22Rv1 (cell line): Measurements from ENCODE around the gene CST7.

Experiments
- CTCF ChIP-seq: fragments of 450-650 bp; IDR thresholded peaks from 2 replicates; pipeline ENCODE4 v1.5.1; 2017; ENCODE audit warnings: mild to moderate bottlenecking
- ZFX ChIP-seq: fragments of 450-650 bp; IDR thresholded peaks from 2 replicates; pipeline ENCODE4 v1.6.1; 2017; ENCODE audit warnings: antibody characterized with exemption, borderline replicate concordance

- no peak for TF ChIP-seq CTCF
- no peak for TF ChIP-seq ZFX
Observed at GRCh38 chr20:24996449-24997377, 47.6 kb downstream of the CST7 start.
